HG02870 (cell line): Measurements from ENCODE around the gene NTM.

Source experiments
- ATAC-seq: cut with Tn5 transposase; IDR thresholded peaks from one replicate; pipeline ENCODE4 v1.9.1; 2021; ENCODE audit warnings: mild to moderate bottlenecking, moderate library complexity; ENCODE audit not compliant: unreplicated experiment

NTM gene

DNA sequence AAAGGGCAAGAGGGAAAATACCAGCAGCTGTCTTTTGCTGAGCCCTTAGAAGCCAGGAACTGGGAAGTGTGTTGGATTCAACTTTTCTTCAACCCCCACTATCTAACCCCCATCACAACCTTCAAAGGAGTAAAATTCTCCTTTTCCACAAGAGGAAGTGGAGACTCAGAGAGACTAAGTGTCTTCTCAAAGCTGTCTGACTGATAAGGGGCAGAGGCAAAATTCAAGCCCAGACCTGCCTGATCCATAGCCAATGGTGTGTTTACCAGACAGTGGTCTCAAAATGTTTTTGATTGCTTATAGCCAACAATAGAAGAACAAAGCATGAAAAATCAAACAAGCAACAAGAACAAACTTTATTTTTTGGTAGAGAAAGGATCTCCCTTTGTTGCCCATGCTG lies 707.0 kb downstream of the NTM start:
- no peak for ATAC-seq

DNA sequence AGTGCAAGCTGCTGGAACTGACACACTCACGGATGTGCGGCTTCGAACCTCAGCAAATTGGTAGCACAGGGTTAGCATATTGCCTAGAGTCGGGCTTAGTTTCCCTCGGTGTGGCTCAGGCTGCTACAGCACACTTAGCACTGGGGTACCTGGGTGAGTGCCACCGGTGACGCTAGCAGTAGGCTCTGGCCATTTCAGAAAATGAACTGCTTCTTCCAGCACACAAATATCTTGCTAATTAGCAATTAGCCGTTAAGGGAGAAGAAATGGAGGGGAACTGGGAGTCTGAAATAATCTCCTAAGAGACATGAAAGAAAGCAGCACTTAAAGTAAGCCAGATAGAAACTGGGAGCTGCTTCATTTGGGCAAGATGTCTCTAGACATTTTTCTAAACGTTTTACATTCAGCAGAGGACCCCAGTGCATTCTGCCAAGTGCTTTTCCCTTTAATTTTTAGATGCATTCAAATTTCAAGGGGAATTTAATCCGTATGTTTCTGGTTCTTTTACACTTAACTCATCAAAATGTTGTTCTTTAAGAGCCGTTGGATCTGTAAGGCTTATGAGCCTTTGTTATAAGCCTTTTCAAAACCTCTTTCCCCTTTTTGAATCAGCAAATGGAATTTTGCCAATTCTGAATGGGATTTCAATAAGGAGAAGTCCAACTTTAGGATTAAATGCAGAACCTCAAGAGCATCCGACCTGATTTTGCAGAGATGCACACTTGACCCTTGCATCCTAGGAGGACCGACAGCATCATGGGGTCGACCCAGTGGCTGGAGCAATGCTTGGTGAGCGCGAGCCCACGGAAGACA lies 708.1 kb downstream of the NTM start:
- ATAC-seq = no peak

DNA sequence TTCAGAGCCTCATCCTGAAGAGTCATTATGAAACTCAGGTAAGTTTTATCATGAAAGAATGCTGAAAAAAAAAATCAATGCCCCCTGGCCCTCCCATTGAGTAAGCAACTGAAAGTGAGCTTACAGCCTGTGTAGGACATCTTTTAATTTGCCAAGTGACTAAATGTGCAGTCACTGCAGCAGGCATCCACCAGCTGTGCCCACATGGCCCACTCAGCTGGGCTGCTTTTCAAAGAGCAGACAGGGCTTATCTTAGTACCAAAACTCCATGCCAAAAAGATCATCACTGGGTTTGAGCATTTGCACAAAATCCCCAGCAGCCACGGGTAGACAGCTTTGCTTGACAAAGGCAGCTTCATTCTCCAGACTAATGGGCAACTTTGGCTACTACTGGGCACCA lies 709.7 kb downstream of the NTM start:
- no peak for ATAC-seq

DNA sequence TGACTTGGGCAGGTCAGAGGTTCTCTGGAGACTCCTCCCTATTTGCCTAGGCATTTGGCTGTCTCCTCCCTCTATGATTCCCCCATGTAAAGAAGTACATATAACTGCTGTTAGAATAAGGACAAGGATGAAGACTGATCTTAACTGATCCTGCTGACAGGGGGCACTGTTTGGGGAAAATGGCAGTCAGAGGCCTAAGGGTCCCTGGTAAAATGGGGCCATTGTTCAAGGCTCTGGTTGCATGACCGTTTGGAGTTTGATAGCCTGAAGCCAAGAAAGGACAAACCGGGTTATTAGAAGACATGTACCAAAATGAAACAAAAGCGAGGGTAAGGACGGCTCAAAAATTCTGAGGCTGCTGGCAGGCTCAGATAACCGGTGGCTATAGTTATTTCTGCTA lies 712.2 kb downstream of the NTM start:
- no peak for ATAC-seq

DNA sequence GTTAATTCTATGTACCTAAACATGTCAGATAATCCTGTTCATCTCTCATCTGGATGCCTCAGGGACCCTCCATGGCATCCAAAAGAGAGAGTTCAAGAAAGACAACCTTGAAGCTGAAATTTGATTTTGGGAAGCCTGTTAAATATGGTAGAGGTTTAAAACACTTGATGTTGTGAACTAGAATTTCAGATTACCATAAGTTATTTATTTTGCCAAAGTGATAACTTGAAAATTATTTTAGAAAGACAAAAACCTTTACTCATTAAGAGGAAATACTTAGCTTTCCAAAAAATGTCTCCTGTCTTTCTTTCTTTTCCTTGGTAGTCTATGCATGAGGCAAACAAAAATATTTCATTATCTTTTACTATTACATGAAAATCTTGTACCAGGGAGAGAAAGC lies 714.0 kb downstream of the NTM start:
- ATAC-seq = no peak

DNA sequence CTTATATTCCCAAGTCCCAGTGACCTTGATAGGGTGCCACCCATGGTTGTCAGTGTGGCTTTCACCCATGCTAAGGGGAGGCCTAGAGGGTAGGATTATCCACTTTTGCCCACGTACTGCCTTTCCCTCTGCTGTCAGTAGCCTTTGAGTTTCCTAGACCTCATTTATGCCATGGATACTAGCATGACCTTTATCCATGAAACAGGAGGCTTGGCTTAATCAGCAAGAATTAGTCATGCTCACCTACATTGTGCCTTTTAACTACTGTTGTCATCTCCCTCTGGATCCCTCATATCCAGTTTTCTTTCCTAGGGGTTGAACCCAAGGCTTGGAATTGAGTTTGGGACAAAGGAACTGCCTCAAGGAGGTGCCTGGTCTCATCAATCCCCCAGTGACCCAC lies 716.7 kb downstream of the NTM start:
- ATAC-seq = no peak

DNA sequence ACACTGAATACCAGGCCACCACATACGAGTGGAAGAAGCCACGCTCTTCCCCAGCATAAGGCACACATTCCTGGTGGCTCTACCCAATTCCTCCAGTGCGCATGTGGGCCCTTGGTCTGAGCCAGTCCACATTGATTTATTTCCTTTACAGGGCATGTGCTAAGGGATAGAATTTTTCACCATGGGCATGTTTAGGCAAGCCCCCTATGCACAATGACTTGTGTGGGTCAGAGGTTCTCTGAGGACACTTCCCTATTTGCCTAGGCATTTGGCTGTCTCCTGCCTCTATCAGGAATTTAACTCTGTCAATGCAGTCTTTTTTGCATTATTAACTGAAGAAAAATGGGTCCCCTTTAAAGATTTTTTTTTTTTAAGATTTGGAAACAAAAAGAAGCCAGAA lies 718.1 kb downstream of the NTM start:
- ATAC-seq = no peak

DNA sequence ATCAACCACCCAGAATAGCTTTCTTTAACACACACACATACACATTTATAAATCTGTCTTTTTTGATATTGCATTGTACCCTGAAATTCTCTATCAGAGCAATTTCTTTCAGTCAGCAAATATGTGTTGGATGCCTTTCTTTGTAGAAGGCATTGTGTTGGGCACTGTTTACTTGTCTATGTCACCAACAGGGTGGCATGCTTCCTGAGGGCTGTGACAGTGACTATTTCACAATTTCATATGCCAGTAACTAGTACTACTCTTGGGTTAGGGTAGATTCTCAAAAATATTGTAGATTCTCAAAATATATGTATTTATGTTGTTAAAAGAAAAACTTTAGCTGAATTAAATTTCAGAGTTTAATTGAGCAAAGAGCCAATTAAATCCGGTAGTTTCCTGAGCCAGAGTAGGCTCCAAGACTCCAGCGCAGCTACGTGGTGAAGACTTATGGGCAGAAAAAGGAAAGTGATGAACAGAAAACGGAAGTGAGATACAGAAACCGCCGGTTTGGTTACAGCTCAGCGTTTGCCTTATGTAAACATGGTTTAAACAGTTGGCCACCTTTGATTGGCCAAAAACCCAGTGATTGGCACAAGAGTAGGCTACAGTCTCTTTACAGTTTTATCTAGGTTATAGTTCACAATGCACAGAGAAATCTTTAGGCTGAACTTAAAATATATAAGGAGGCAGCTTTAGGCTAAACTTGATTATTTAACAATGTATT lies 723.3 kb downstream of the NTM start:
- no peak for ATAC-seq

DNA sequence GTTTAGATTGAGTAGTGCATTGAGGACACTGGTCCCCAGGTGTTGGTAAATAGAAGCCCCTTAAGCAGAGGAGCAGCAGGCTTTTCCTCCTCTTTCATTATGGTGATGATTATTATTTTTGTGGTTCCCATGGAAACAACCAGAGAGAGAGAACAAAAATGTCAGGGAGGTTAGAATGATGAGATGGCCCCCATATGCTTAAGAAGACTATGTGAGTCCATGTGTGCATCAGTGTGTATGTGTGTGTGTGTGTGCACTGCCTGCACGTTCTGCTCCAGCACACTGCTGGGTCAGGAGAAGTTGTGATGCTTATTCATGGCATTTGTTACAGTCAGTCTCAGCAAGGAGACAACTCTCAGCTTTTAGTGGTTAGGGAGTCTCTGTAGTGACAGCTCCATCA lies 724.2 kb downstream of the NTM start:
- no peak for ATAC-seq

DNA sequence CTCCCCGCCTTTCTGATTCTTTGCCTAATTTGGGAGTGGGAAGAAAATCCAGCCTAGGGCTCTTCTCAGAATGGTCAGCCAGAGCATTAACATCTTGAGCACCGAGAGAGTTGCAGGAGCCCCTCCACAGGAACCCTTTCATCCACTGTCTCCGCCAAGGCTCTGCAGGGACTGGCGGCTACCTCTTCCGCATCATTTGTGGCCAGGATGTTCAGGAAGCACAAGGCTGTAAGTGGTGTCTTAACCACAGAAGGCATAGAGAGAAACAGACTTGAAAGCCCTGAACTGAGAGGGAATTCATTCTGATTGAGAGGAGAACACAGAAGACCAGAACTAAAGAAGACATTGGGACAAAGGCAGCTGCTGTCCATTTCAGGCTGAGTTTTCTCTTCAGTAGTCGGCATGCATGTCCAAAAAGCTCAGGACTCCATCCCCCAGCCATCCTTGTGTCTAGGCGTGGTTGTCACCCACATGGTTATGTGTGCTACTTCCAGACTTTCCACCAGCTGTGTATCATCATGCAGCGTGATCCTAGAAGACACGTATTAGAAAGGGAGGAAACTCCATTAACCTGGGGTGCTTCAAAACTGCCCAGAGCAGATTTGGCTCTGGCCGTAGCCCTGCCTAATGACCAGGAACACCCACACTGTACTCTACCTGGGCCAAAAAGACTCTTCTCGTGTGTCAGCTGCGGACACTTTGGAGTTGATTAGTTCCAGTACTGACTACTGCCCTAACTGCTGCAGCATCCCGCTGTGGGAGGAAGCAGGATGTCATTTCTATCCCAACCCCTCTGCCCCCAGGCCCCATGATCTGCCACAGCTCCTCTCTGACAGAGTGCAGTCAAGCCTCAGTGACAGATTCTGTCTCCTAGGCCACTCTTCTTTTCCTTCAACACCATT lies 725.1 kb downstream of the NTM start:
- no peak for ATAC-seq

DNA sequence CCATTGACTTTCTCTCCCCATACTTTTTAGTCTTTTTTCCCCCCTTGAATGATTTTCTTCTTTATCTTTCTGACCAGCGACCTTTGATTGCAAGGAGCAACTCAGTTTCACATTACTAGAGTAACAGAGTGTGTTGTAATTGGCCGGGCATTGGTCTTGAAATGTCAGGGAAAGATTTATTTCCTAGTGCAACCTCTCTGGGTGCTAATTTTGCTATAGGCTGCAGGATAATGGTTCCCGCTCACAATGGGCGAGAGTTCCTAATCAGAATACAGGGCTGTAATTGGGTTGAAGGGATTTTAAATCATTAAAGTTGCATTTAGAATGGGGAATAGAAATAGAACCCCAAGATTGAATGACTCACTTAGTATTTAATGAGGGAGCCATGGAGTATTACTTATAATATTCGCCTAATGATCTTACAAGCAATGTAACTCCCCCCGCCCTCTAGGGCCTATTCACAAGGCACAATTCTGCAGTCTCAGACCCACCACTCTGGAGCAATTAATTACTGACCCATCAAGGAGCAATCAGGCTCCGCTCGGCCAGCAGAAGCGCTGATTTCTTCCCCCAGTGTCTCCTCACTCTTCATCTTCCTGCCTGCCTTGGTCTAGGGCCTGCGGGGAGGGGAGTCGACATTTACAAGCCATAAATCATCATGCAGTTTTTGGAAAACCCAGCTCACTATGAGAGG lies 725.9 kb downstream of the NTM start:
- no peak for ATAC-seq

DNA sequence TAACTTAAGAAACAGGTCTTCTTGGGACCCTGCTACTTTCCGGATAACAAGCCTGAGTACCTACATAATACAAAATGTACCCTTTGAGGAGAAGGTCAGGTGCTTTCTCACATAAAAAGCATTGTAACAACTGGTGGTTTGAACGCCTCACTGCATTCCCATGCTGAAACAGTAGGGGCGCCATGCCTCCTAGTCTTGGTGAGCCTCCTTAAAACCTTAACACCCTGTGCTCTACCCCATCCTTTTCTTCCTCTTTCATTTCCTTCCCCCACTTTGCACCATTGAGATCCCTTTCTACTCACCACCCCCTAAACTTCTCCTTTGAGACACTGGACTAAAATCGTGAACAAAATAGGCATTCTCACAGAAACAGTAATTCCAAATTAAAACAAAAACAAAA lies 729.3 kb downstream of the NTM start:
- ATAC-seq = no peak

DNA sequence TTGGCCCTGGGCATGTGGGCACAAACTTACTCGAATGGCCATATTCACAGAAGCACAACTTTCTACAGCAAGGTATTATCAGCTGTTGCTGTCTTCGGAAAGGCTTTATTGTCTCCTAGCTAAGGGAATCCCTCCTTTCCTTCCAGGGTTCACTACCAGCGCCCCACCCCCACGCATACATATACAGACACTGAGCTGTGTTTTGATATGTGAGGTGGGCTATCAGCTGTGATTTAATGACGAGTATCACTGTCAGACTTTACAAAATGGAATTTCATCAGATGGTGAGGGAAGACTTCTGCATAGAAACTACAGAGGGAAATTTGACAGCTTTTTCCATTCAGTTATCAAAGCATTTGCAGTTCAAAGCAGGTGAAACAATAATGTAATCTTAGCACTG lies 730.2 kb downstream of the NTM start:
- no peak for ATAC-seq

DNA sequence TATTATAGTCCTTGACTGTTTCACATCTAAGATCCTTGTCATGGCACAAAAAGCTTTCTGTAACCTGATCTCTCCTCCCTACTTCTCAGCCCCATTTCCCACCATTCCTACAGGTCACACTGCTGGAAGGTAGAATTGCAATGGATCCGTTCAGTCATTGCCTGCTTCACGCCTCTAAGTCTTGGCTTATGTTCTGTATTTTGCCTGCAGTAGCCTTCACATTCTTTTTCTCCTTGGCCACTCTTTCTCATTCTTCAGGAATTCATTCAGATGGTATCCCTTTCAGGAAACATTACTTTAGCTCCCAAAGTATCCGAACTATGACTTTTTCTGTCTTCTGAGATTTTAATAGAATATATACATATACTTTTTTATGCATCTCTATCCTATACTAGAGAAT lies 731.5 kb downstream of the NTM start:
- ATAC-seq = no peak

DNA sequence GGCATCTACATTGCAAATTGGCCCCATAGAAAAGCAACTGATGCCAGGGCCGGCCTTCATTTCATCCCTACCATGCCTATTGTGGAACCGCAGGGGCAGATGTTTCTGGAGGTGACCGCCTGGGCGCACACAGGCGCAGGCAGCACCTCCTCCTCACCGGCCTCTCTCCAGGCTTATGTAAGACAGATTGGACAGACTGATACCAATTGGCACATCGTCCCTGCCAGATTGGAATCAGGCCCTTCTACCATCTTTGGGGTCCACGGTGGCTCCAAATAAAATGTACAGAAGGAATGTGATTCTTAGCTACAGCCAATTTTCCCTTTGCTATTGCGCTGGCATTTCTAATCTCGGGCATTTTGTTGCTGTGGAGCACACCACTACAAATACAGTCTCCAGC lies 732.6 kb downstream of the NTM start:
- ATAC-seq = no peak

DNA sequence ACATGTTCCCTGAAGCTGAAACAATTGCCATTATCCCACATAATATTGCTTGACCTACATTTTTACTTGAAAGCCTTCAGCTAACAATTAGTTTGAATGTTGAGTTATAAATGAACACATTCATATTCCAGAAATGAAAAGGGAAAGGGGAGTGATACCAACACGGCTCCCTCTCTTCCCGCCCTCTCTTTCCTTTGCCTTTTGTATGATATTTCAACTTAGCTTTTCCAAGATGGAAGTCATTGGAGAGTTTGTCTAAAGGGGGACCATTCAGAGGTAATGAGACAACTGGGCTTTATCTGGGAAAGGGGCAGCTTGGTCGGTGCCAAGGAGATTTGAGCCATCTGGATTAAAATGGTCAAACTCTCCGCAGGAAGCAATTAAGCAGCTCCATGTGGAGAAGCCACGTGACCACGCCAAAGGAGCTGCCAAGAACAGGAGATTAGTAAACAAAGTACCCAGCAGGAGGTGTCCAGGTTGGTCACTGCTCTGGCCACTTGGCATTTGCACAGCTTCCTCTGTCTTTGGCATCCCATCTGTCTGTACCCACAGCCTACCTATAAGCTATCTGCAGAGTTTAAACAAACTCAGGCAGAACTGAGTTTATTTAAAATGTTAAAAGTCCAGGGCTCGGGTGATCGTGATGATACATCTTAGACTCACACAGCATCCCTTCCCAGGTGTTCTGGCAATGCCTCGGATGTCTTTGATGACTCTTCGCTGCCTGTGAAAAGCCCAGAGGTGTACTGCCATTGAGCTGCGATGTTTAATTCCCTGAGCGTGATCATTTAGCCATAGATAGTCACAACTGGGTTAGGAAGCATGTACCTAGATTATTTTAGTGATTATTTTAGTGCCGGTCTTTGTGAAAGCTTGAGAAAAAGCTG lies 735.9 kb downstream of the NTM start:
- ATAC-seq = no peak

DNA sequence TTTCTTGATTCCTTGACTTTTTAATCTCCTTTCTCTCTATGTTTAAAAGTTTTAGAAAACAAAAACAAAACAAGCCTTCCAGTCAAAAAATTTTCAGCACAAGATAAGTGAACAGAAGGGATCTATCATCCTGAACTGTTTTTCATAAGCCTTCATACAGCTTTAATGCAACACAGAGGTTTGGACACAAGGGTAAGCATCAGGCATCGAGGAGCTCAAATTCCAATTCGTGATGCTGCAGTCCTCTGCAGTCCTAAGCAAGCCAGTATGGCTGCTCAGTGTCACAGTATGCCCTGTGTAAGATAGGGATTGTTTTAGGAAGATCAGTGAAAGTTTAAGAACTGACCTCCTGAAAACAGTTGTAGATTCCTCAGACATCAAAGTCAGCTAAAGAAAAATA lies 740.9 kb downstream of the NTM start:
- no peak for ATAC-seq

DNA sequence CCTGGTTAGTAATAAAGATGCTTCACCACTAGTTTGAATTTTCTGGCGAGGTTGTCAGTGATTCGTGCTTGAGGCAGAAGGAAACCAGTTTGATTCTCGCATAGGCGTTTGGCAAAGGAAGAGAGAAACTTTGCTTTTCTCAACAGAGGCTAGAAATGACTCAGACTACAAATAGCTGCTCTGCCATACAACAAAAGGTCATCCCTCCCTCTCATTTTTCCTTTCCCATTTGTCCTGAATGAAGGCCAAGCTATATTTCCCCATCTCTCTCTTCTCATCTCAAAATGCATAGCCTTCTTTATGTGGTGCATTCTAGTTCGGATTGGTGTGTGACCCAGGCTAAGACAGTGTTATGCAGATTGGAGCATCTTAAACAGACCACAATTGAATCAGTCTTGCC lies 741.4 kb downstream of the NTM start:
- no peak for ATAC-seq

DNA sequence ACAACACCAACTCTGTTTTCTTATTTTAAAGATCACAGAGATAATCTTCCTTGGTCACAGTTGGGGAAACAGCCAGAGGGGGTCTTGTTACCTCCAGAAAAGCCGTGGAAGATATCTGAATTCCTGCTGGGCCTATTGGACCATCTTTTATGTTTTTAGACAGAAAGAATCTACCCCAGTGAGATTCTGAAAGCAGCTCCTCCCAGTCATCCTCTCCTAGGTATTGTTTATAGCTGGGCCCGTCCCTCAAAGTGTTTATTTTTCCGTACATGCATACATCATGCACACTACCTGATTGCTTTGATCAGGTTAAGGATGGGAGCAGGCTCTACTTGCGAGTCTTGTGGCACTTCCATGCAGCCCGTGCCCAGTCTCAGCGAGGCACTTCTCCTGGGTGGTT lies 742.4 kb downstream of the NTM start:
- no peak for ATAC-seq

DNA sequence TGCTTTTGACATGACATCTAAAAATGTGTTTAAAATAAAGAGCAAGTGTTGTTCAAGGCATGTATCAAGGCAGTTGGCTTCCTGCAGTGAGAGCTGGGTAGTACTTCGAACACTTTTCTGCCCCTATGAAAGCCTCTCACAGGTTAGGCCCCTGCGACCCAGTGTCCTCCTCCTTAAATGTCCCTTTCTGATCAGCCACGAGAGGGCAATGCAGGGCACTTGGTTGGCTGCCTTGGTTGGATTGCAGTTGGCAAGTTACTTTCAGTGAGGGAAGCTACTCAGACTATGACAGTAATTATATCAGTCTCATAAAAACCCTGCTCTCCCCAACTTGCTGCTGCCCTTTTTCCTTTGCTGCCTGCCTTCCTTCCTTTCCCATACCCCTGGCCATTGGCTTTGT lies 743.8 kb downstream of the NTM start:
- ATAC-seq = no peak
